ENCODE results near the gene OR4C45. TPM values are rescaled to one million over a fixed set of nuclear protein-coding genes. Genes with fewer than 3 reads are reported as not detected.

The OR4C45 gene
- total and polyA plus RNA-seq, 9 of the 15 experiments (the other 6 are each of a cell fraction or from before 2014, with no cell fraction given), result not detected

DNA sequence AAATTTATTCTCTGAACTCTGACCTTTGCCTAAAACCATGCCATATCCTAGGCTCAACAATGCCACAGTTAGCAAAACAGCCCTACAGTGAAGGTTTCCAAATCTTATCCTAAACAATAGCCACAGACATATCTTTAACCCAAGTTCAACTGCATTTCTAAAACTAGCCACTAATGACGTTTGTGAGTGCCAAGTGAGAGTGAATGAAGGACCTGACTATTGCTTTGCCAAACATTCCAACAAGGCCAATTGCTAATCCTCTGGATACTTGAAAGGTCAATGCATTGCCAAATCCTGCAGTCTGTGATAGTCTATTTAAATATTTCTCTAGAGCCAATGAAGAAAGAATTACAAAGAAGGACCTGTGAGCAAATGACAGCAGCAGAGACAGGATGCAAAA lies 2.5 kb upstream of the OR4C45 start:
- Histone ChIP-seq H3K36me3 (ENCODE audit: control insufficient read depth, insufficient read depth, low read length) (no peaks in the 10 kb centered on the region), H3K27ac (ENCODE audit: extremely low read depth, low read depth, low read length) (no peak overlapping the region), H3K4me2 (ENCODE audit: insufficient read depth, low read length) (no peak overlapping the region), H3K4me3 (no peak overlapping the region), H2AFZ (ENCODE audit: low read depth, low read length) (no peak overlapping the region), H3K9ac (ENCODE audit: insufficient read depth in 1 of 2, low read depth in 2 of 2, low read length in 2 of 2) (no peak overlapping the region), H3K79me2 (ENCODE audit: control insufficient read depth, insufficient read depth, low read length) (no peaks in the 10 kb centered on the region), H3K9me1 (ENCODE audit: control insufficient read depth, insufficient read depth, low read length) (no peaks in the 10 kb centered on the region), H3K4me1 (replicated peaks in 1 of 2; ENCODE audit: control insufficient read depth in 2 of 2, insufficient read depth in 2 of 2, low read length in 2 of 2) (no peaks in the 10 kb centered on the region), H4K20me1 (replicated peaks; ENCODE audit: control insufficient read depth, insufficient read depth, low read length) (no peaks in the 10 kb centered on the region), H3K27me3 (ENCODE audit: control insufficient read depth in 2 of 2, insufficient read depth in 2 of 2, low read length in 2 of 2) (no peaks in the 10 kb centered on the region), H3K9me3 (replicated peaks; ENCODE audit: control insufficient read depth, insufficient read depth, low read depth, low read length) (no peaks in the 10 kb centered on the region)
- WGBS (ENCODE audit: insufficient coverage, low coverage, missing lambda C conversion rate), result 0% methylated on average over 1 of the region's 1 CpG
- DNase-seq (ENCODE audit: extremely low read depth in 1 of 4, low spot score in 3 of 4), result no peak
- intact Hi-C loops (cut with micrococcal nuclease), result no loop called here
- ATAC-seq, result no peak
- in situ Hi-C loops (cut with MboI), result no loop called here
- ChIA-PET POLR2A (no interaction called here), CTCF (ENCODE audit: low intra/inter-chr PET ratio) (no interaction called here)
- BruUV-seq (replicated peaks), result no TSS peak
- no peak for FAIRE-seq
- TF ChIP-seq, protein P1, sequence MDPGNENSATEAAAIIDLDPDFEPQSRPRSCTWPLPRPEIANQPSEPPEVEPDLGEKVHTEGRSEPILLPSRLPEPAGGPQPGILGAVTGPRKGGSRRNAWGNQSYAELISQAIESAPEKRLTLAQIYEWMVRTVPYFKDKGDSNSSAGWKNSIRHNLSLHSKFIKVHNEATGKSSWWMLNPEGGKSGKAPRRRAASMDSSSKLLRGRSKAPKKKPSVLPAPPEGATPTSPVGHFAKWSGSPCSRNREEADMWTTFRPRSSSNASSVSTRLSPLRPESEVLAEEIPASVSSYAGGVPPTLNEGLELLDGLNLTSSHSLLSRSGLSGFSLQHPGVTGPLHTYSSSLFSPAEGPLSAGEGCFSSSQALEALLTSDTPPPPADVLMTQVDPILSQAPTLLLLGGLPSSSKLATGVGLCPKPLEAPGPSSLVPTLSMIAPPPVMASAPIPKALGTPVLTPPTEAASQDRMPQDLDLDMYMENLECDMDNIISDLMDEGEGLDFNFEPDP (CRISPR knock-in tag; IDR thresholded peaks at IDR 0.05), result no peak
- TF ChIP-seq ATF1 (CRISPR knock-in tag; IDR thresholded peaks at IDR 0.05), result no peak
- TF ChIP-seq ATF1 (tag; IDR thresholded peaks at IDR 0.05), result no peak
- TF ChIP-seq, protein P2, sequence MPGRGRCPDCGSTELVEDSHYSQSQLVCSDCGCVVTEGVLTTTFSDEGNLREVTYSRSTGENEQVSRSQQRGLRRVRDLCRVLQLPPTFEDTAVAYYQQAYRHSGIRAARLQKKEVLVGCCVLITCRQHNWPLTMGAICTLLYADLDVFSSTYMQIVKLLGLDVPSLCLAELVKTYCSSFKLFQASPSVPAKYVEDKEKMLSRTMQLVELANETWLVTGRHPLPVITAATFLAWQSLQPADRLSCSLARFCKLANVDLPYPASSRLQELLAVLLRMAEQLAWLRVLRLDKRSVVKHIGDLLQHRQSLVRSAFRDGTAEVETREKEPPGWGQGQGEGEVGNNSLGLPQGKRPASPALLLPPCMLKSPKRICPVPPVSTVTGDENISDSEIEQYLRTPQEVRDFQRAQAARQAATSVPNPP (IDR thresholded peaks at IDR 0.05; ENCODE audit: borderline replicate concordance, insufficient read depth, insufficient read length), result no peak
- no peak for TF ChIP-seq FOXM1 (IDR thresholded peaks at IDR 0.05; ENCODE audit: low read depth)
- TF ChIP-seq FOXM1 (CRISPR knock-in tag; IDR thresholded peaks at IDR 0.05; ENCODE audit: low read depth), result no peak
- TF ChIP-seq TCF3 (CRISPR knock-in tag; IDR thresholded peaks at IDR 0.05), result no peak
- no peak for TF ChIP-seq SREBF2 (CRISPR knock-in tag; IDR thresholded peaks at IDR 0.05)
- TF ChIP-seq BCL6 (CRISPR knock-in tag; IDR thresholded peaks at IDR 0.05), result no peak
- TF ChIP-seq, protein P3, sequence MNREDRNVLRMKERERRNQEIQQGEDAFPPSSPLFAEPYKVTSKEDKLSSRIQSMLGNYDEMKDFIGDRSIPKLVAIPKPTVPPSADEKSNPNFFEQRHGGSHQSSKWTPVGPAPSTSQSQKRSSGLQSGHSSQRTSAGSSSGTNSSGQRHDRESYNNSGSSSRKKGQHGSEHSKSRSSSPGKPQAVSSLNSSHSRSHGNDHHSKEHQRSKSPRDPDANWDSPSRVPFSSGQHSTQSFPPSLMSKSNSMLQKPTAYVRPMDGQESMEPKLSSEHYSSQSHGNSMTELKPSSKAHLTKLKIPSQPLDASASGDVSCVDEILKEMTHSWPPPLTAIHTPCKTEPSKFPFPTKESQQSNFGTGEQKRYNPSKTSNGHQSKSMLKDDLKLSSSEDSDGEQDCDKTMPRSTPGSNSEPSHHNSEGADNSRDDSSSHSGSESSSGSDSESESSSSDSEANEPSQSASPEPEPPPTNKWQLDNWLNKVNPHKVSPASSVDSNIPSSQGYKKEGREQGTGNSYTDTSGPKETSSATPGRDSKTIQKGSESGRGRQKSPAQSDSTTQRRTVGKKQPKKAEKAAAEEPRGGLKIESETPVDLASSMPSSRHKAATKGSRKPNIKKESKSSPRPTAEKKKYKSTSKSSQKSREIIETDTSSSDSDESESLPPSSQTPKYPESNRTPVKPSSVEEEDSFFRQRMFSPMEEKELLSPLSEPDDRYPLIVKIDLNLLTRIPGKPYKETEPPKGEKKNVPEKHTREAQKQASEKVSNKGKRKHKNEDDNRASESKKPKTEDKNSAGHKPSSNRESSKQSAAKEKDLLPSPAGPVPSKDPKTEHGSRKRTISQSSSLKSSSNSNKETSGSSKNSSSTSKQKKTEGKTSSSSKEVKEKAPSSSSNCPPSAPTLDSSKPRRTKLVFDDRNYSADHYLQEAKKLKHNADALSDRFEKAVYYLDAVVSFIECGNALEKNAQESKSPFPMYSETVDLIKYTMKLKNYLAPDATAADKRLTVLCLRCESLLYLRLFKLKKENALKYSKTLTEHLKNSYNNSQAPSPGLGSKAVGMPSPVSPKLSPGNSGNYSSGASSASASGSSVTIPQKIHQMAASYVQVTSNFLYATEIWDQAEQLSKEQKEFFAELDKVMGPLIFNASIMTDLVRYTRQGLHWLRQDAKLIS (CRISPR knock-in tag; IDR thresholded peaks at IDR 0.05), result no peak
- TF ChIP-seq HNRNPL (IDR thresholded peaks at IDR 0.05; ENCODE audit: low read depth, low read length), result no peak
- no peak for TF ChIP-seq ARID2 (IDR thresholded peaks at IDR 0.05)
- TF ChIP-seq RBM17 (IDR thresholded peaks at IDR 0.05; ENCODE audit: borderline replicate concordance, low read depth, low read length), result no peak
- TF ChIP-seq ASH1L (IDR thresholded peaks at IDR 0.05; ENCODE audit: borderline replicate concordance, low read depth, partially characterized antibody), result no peak
- no peak for TF ChIP-seq ZBED1 (IDR thresholded peaks at IDR 0.05)
- no peak for TF ChIP-seq KDM4B (IDR thresholded peaks at IDR 0.05; ENCODE audit: borderline replicate concordance in 2 of 2, low read depth in 1 of 2)
- TF ChIP-seq, protein P4, sequence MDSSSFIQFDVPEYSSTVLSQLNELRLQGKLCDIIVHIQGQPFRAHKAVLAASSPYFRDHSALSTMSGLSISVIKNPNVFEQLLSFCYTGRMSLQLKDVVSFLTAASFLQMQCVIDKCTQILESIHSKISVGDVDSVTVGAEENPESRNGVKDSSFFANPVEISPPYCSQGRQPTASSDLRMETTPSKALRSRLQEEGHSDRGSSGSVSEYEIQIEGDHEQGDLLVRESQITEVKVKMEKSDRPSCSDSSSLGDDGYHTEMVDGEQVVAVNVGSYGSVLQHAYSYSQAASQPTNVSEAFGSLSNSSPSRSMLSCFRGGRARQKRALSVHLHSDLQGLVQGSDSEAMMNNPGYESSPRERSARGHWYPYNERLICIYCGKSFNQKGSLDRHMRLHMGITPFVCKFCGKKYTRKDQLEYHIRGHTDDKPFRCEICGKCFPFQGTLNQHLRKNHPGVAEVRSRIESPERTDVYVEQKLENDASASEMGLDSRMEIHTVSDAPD (CRISPR knock-in tag; IDR thresholded peaks at IDR 0.05), result no peak
- no peak for TF ChIP-seq CXXC5 (CRISPR knock-in tag; IDR thresholded peaks at IDR 0.05)

Data from K562 (cell line).